Stimulated activated naive CD4-positive, alpha-beta T cell (primary cell): Measurements from ENCODE around the gene C1GALT1C1L.
"Not testable (repeated sequence)": the region's sequence is repeated elsewhere in the genome, so short reads cannot be mapped to it uniquely, and the experiment has no call there.

ENCODE experiments used
- DNase-seq, 6 experiments: peaks; one replicate each; lab custom pipeline; 2025; lab: John Stamatoyannopoulos, UW

The C1GALT1C1L gene

GRCh38 chr2:43676322-43677050, at the start of gene C1GALT1C1L:
Gene C1GALT1C1L, minus strand, starts transcription at chr2:43676429. Its CDS starts 107 bp downstream, at chr2:43676322.
- no peak for DNase-seq

GRCh38 chr2:43725711-43726246, 49.5 kb upstream of the C1GALT1C1L start:
- DNase-seq, result no peak

GRCh38 chr2:43724728-43725526, 48.7 kb upstream of the C1GALT1C1L start:
- no peak for DNase-seq

- DNase-seq, result no peak
Observed at GRCh38 chr2:43718530-43719124, 42.4 kb upstream of the C1GALT1C1L start.

- DNase-seq, result no peak
Observed at GRCh38 chr2:43717322-43717721, 41.1 kb upstream of the C1GALT1C1L start.

- no peak for DNase-seq
Observed at GRCh38 chr2:43715300-43716098, 39.3 kb upstream of the C1GALT1C1L start.

- no peak for DNase-seq
Observed at GRCh38 chr2:43714164-43714563, 37.9 kb upstream of the C1GALT1C1L start.

- DNase-seq, result no peak
Observed at GRCh38 chr2:43710866-43711265, 34.6 kb upstream of the C1GALT1C1L start.

- DNase-seq, result no peak
Observed at GRCh38 chr2:43708891-43709290, 32.7 kb upstream of the C1GALT1C1L start.

GRCh38 chr2:43708178-43708577, 31.9 kb upstream of the C1GALT1C1L start:
- DNase-seq, result no peak

GRCh38 chr2:43707255-43708015, 31.2 kb upstream of the C1GALT1C1L start:
- no peak for DNase-seq

GRCh38 chr2:43701111-43701510, 24.9 kb upstream of the C1GALT1C1L start:
- no peak for DNase-seq

GRCh38 chr2:43699761-43700160, 23.5 kb upstream of the C1GALT1C1L start:
- DNase-seq, result no peak

- DNase-seq, result not testable (repeated sequence)
Observed at GRCh38 chr2:43698140-43698539, 21.9 kb upstream of the C1GALT1C1L start.

- DNase-seq, result no peak
Observed at GRCh38 chr2:43692428-43692994, 16.3 kb upstream of the C1GALT1C1L start.

- no peak for DNase-seq
Observed at GRCh38 chr2:43689999-43690398, 13.8 kb upstream of the C1GALT1C1L start.

GRCh38 chr2:43685357-43685756, 9.1 kb upstream of the C1GALT1C1L start:
- DNase-seq, result no peak

- not testable (repeated sequence) for DNase-seq
Observed at GRCh38 chr2:43677783-43678182, 1.6 kb upstream of the C1GALT1C1L start.

GRCh38 chr2:43675646-43676321, 445 bp downstream of the C1GALT1C1L start:
- no peak for DNase-seq

GRCh38 chr2:43657241-43657640, 19.0 kb downstream of the C1GALT1C1L start:
- no peak for DNase-seq
